Measurements from ENCODE around the gene CPED1.
"Not testable (repeated sequence)": the region's sequence is repeated elsewhere in the genome, so short reads cannot be mapped to it uniquely, and the experiment has no call there.

Gene CPED1

GRCh38 chr7:121300685-121301420 lies 312.3 kb downstream of the CPED1 start:
- no peak for DNase-seq

GRCh38 chr7:121301446-121302213 lies 313.1 kb downstream of the CPED1 start:
- DNase-seq: peak; percentile 31

GRCh38 chr7:121302214-121302745 lies 313.8 kb downstream of the CPED1 start:
- peak; percentile 81 for DNase-seq

- DNase-seq: no peak
Measured at GRCh38 chr7:121303422-121304101, 315.1 kb downstream of the CPED1 start.

GRCh38 chr7:121304102-121304658 lies 315.7 kb downstream of the CPED1 start:
- no peak for DNase-seq

- peak; percentile 54 for DNase-seq
Measured at GRCh38 chr7:121305109-121305508, 316.6 kb downstream of the CPED1 start.

- no peak for DNase-seq
Measured at GRCh38 chr7:121306565-121306964, 318.1 kb downstream of the CPED1 start.

GRCh38 chr7:121307021-121307574 lies 318.6 kb downstream of the CPED1 start:
- DNase-seq: no peak

GRCh38 chr7:121313220-121313792 lies 324.8 kb downstream of the CPED1 start:
- DNase-seq: no peak

GRCh38 chr7:121313793-121314676 lies 325.5 kb downstream of the CPED1 start:
- DNase-seq: peak; percentile 76

- DNase-seq: not testable (repeated sequence)
Measured at GRCh38 chr7:121315170-121315569, 326.7 kb downstream of the CPED1 start.

- no peak for DNase-seq
Measured at GRCh38 chr7:121322460-121322859, 333.9 kb downstream of the CPED1 start.

GRCh38 chr7:121323515-121324302 lies 335.2 kb downstream of the CPED1 start:
- DNase-seq: no peak

GRCh38 chr7:121327671-121328070 lies 339.2 kb downstream of the CPED1 start:
- no peak for DNase-seq

GRCh38 chr7:121328508-121329190 lies 340.1 kb downstream of the CPED1 start, which contains the start of gene WNT16:
Gene WNT16, plus strand, starts transcription at chr7:121329000. Its CDS starts 293 bp downstream, at chr7:121329293.
- no peak for DNase-seq

- DNase-seq: peak; percentile 20
Measured at GRCh38 chr7:121329191-121330052, 340.9 kb downstream of the CPED1 start.

GRCh38 chr7:121330053-121330833 lies 341.7 kb downstream of the CPED1 start:
- DNase-seq: peak; percentile 28

GRCh38 chr7:121331048-121331447 lies 342.5 kb downstream of the CPED1 start:
- DNase-seq: no peak

Data from fibroblast of skin of right biceps (primary cell).